Neuronal stem cell (in vitro differentiated cells): ENCODE results near the gene LITAF.

ENCODE experiments used
- DNase-seq: peaks from one replicate; pipeline ENCODE4 v3.0.0-alpha.2; 2013; ENCODE audit warnings: low spot score
- H2AFZ ChIP-seq: one replicate; pipeline ENCODE4 v1.6.1; 2013; ENCODE audit warnings: mild to moderate bottlenecking, low read length, inconsistent platforms
- H2AK5ac ChIP-seq: 2 replicates; pipeline ENCODE4 v1.6.1; 2013; ENCODE audit warnings: low read depth, mild to moderate bottlenecking, inconsistent platforms, low read length, moderate library complexity, mixed read lengths
- H2BK120ac ChIP-seq: 2 replicates; pipeline ENCODE4 v1.6.1; 2013; ENCODE audit warnings: low read depth, mild to moderate bottlenecking, inconsistent platforms, low read length, moderate library complexity, mixed read lengths
- H2BK12ac ChIP-seq: one replicate; pipeline ENCODE4 v1.6.1; 2013; ENCODE audit warnings: low read length, inconsistent platforms
- H2BK15ac ChIP-seq: 2 replicates; pipeline ENCODE4 v1.6.1; 2013; ENCODE audit warnings: mild to moderate bottlenecking, low read length, inconsistent platforms, mixed read lengths
- H2BK5ac ChIP-seq: one replicate; pipeline ENCODE4 v1.6.1; 2013; ENCODE audit warnings: inconsistent platforms, mild to moderate bottlenecking, low read length, moderate library complexity
- H3K14ac ChIP-seq: one replicate; pipeline ENCODE4 v1.6.1; 2013; ENCODE audit warnings: low read length, inconsistent platforms
- H3K18ac ChIP-seq: 2 replicates; pipeline ENCODE4 v1.6.1; 2013; ENCODE audit warnings: low read length, inconsistent platforms
- H3K23ac ChIP-seq: 2 replicates; pipeline ENCODE4 v1.6.1; 2013; ENCODE audit warnings: low read depth, mild to moderate bottlenecking, mixed read lengths, low read length, inconsistent platforms; ENCODE audit not compliant: poor library complexity
- H3K27ac ChIP-seq: replicated peaks from 3 replicates; pipeline ENCODE4 v1.5.1; 2013; ENCODE audit warnings: low read length, inconsistent platforms
- H3K27me3 ChIP-seq, 3 experiments: 2 replicates each; pipeline ENCODE4 v1.6.1; 2013; ENCODE audit warnings: low read length in 3 of 3, mild to moderate bottlenecking in 2 of 3, inconsistent platforms in 1 of 3, low read depth in 1 of 3, mixed read lengths in 1 of 3, moderate library complexity in 1 of 3; ENCODE audit not compliant: control insufficient read depth in 3 of 3, insufficient read depth in 3 of 3
- H3K36me3 ChIP-seq, 2 donors: replicated peaks in 1 of 2; 2 replicates each; pipeline ENCODE4 v1.6.1; 2013; ENCODE audit warnings: low read length in 2 of 2; ENCODE audit not compliant: control insufficient read depth in 2 of 2, insufficient read depth in 2 of 2
- H3K4ac ChIP-seq: 2 replicates; pipeline ENCODE4 v1.6.1; 2013; ENCODE audit warnings: inconsistent platforms, mild to moderate bottlenecking, low read length, moderate library complexity
- H3K4me1 ChIP-seq, 2 donors: 1 replicate in 1 of 2; 2 replicates in 1 of 2; pipeline ENCODE4 v1.6.1; 2013; ENCODE audit warnings: low read length in 2 of 2, low read depth in 1 of 2; ENCODE audit not compliant: control insufficient read depth in 2 of 2, insufficient read depth in 1 of 2
- H3K4me2 ChIP-seq: one replicate; pipeline ENCODE4 v1.6.1; 2013; ENCODE audit warnings: mild to moderate bottlenecking, low read length, inconsistent platforms; ENCODE audit not compliant: insufficient read depth, poor library complexity, severe bottlenecking
- H3K4me3 ChIP-seq, 2 donors: 2 replicates each; pipeline ENCODE4 v1.5.1; 2013; ENCODE audit warnings: low read length in 2 of 2, mild to moderate bottlenecking in 2 of 2, inconsistent platforms in 1 of 2, moderate library complexity in 1 of 2
- H3K79me1 ChIP-seq: one replicate; pipeline ENCODE4 v1.6.1; 2013; ENCODE audit warnings: low read depth, mild to moderate bottlenecking, inconsistent platforms, low read length, moderate library complexity
- H3K9ac ChIP-seq: one replicate; pipeline ENCODE4 v1.6.1; 2013; ENCODE audit warnings: mild to moderate bottlenecking, low read depth, low read length, inconsistent platforms; ENCODE audit not compliant: poor library complexity
- H3K9me3 ChIP-seq, 2 donors: replicated peaks in 1 of 2; 2 replicates each; pipeline versions ENCODE3 to v1.6.1; 2013; ENCODE audit warnings: low read length in 2 of 2, mild to moderate bottlenecking in 2 of 2, inconsistent platforms in 1 of 2, low read depth in 1 of 2, mixed read lengths in 1 of 2, moderate library complexity in 1 of 2; ENCODE audit not compliant: control insufficient read depth in 2 of 2, insufficient read depth in 1 of 2
- H4K8ac ChIP-seq: one replicate; pipeline ENCODE4 v1.6.1; 2013; ENCODE audit warnings: low read depth, mild to moderate bottlenecking, inconsistent platforms, low read length, moderate library complexity
- H4K91ac ChIP-seq: one replicate; pipeline ENCODE4 v1.6.1; 2013; ENCODE audit warnings: low read length, low read depth, mild to moderate bottlenecking, inconsistent platforms; ENCODE audit not compliant: poor library complexity
- WGBS, 2 donors: extraction: QIAGEN DNeasy Blood & Tissue Kit; methylation state at CpG; one replicate each; pipeline ENCODE4 v1.1.7; 2013; ENCODE audit warnings: missing lambda C conversion rate in 2 of 2, mixed read lengths in 1 of 2; ENCODE audit not compliant: insufficient read length in 2 of 2, insufficient replicate concordance in 1 of 2; ENCODE audit errors: extremely low coverage in 2 of 2; 5-methylcytosine and 5-hydroxymethylcytosine counted together

Gene LITAF

DNA sequence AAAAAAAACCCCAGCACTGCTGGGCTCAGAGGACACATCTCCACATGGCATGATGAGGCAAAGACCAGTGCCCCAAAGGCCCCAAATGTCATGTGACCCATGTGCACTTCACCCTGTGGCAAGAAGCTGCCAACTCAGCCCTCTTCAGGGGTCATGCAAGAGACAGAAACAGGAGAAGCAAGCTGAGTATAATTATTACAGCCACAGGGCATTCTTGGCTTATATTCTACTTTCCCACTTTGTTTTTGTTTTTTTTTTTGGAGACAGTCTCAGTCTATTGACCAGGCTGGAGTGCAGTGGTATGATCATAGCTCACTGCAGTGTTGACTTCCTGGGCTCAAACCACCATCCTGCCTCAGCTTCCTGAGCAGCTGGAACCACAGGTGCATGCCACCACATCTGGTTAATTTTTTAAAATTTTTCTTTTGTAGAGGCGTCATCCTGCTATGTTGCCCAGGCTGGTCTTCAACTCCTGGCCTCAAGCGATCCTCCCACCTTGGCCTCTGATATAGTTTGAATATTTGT lies 32.7 kb upstream of the LITAF start:
- no CpG with 5 or more reads among the region's 2 CpGs for WGBS, 2 donors
- no peaks in the 10 kb centered on the region for H3K79me1 ChIP-seq
- no peak overlapping the region for H2BK5ac ChIP-seq
- no peak overlapping the region for H2AFZ ChIP-seq
- peaks cover 0 to 8% (median 0%) of the 10 kb centered on the region in 3 experiments for H3K27me3 ChIP-seq
- H3K9ac ChIP-seq: no peak overlapping the region
- no peak overlapping the region for H4K91ac ChIP-seq
- no peak overlapping the region for H3K4ac ChIP-seq
- no peak for DNase-seq
- no peak overlapping the region for H2BK12ac ChIP-seq
- H4K8ac ChIP-seq: no peak overlapping the region
- H2BK15ac ChIP-seq: no peak overlapping the region
- H3K9me3 ChIP-seq: peaks cover 0 to 5% of the 10 kb centered on the region in 2 donors
- no peak overlapping the region for H3K4me3 ChIP-seq
- no peak overlapping the region for H2BK120ac ChIP-seq
- H3K4me1 ChIP-seq: peaks cover 4 to 7% of the 10 kb centered on the region in 2 donors
- H3K14ac ChIP-seq: no peak overlapping the region
- no peak overlapping the region for H3K18ac ChIP-seq
- no peak overlapping the region for H2AK5ac ChIP-seq
- H3K4me2 ChIP-seq: no peak overlapping the region
- H3K27ac ChIP-seq: no peak overlapping the region
- no peaks in the 10 kb centered on the region for H3K36me3 ChIP-seq
- no peak overlapping the region for H3K23ac ChIP-seq

DNA sequence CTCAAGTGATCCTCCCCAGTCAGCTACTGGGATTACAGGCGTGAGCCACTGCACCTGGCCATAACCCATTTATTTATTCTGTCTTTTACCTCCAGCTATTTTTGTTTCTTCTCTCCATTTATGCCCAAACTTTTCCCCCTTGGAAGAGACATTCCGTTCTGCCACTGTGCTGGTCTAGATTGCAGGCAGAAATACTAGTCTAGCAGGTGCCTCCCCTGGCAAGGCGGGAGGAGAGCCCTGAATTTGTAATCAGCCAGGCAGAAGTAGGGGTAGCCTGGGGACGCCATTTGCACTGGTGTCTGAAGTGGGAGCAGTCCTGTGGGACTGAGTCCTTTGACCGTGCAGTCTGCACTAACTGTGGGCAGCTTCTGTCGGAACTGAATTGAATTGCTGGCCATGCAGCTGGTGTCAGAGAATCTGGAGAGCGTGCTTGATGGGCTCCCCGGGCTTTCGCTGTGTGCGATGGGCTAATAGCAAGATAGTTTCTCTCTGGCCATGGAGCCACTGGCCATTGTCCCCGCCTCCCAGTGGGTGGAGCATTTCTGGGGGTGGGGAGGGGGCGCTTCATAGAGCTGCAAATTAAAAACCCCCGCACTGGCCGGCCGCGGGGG lies 31.5 kb upstream of the LITAF start:
- no peak overlapping the region for H2BK12ac ChIP-seq
- H2AK5ac ChIP-seq: no peak overlapping the region
- H2AFZ ChIP-seq: no peak overlapping the region
- H3K27me3 ChIP-seq: peaks cover 0 to 16% (median 0%) of the 10 kb centered on the region in 3 experiments
- no peak overlapping the region for H3K23ac ChIP-seq
- no peak overlapping the region for H3K4me2 ChIP-seq
- H3K18ac ChIP-seq: peak overlapping the region; percentile 74
- H4K91ac ChIP-seq: no peak overlapping the region
- no peak overlapping the region for H3K14ac ChIP-seq
- no peak overlapping the region for H3K9ac ChIP-seq
- H3K79me1 ChIP-seq: no peaks in the 10 kb centered on the region
- no CpG with 5 or more reads among the region's 16 CpGs for WGBS, 2 donors
- H3K27ac ChIP-seq: no peak overlapping the region
- DNase-seq: no peak
- no peaks in the 10 kb centered on the region for H3K36me3 ChIP-seq
- peaks cover 6 to 7% of the 10 kb centered on the region in 2 donors for H3K4me1 ChIP-seq
- H2BK15ac ChIP-seq: no peak overlapping the region
- no peak overlapping the region for H2BK120ac ChIP-seq
- no peak overlapping the region for H3K4me3 ChIP-seq
- H4K8ac ChIP-seq: no peak overlapping the region
- no peak overlapping the region for H3K4ac ChIP-seq
- peaks cover 0 to 5% of the 10 kb centered on the region in 2 donors for H3K9me3 ChIP-seq
- no peak overlapping the region for H2BK5ac ChIP-seq

DNA sequence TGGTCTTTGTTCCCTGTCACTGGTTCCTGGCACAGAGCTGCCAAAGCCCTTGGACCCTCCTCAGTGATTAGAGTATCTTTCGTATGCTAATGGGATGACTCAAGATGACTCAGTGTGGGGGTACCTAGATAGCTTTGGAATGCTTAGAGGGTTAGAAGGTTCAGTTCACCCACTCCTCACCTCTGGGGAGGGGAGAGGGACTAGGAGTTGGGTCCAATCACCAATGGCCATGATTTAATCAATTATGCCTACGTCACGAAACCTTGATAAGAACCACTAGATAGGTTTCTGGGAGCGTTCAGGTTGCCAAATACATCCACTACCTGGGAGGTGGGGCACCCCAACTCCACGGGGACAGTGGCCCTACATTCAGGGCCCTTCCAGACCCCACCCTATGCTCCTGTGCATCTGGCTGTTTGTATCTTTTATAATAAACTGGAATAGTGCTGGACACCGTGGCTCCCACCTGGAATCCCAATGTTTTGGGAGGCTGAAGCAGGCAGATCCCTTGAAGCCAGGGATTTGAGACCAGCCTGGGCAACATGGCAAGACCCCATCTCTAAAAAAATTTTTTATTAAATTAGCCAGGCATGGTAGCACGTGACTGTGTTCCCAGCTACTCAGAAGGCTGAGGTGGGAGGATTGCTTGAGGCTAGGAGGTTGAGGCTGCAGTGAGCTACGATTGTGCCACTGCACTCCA lies 29.2 kb upstream of the LITAF start:
- H2AFZ ChIP-seq: no peak overlapping the region
- peak overlapping the region; percentile 37 for H2AK5ac ChIP-seq
- no peak overlapping the region for H3K9ac ChIP-seq
- no peak overlapping the region for H4K8ac ChIP-seq
- no peak for DNase-seq
- H3K14ac ChIP-seq: no peak overlapping the region
- H3K4me1 ChIP-seq: peaks cover 0 to 11% of the 10 kb centered on the region in 2 donors
- H3K4me3 ChIP-seq: no peak overlapping the region
- H2BK12ac ChIP-seq: no peak overlapping the region
- H3K27me3 ChIP-seq: peaks cover 0 to 26% (median 0%) of the 10 kb centered on the region in 3 experiments
- H3K36me3 ChIP-seq: no peaks in the 10 kb centered on the region
- H3K23ac ChIP-seq: no peak overlapping the region
- H4K91ac ChIP-seq: no peak overlapping the region
- peaks cover 0 to 5% of the 10 kb centered on the region in 2 donors for H3K9me3 ChIP-seq
- no peak overlapping the region for H3K4me2 ChIP-seq
- no peak overlapping the region for H2BK5ac ChIP-seq
- no peak overlapping the region for H2BK15ac ChIP-seq
- H3K4ac ChIP-seq: no peak overlapping the region
- no peaks in the 10 kb centered on the region for H3K79me1 ChIP-seq
- WGBS, 2 donors: no CpG with 5 or more reads among the region's 8 CpGs
- no peak overlapping the region for H3K27ac ChIP-seq
- no peak overlapping the region for H3K18ac ChIP-seq
- H2BK120ac ChIP-seq: no peak overlapping the region

DNA sequence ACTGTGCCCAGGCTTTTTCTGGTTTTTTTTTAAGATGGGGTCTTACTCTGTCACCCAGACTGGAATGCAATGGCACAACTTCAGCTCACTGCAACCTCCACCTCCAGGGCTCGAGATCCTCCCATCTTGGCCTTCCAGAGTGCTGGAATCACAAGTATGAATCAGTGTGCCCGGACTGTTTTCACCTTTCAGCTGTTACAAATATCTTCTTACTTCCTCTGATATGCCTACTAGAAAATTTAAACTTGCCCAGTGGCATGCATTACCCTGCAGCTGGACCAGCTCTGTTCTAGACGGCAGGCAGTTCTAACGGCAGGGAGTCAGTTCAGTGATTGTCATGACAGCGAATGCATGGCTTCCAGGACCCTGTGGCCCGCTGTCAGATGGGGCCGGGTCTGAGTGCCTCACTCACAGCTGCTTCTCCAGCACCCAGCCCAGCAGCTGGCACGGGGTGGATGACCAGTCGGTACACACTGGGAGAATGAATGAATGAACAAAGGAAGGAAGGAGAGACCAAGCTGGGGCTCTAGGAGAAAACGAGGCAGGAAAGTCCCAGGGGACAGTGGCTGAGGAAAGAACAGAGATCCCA lies 28.0 kb upstream of the LITAF start:
- no peak overlapping the region for H3K4me2 ChIP-seq
- H3K36me3 ChIP-seq: no peaks in the 10 kb centered on the region
- no peak overlapping the region for H3K4me3 ChIP-seq
- no peaks in the 10 kb centered on the region for H3K79me1 ChIP-seq
- no peak overlapping the region for H4K91ac ChIP-seq
- no peak overlapping the region for H3K14ac ChIP-seq
- H3K18ac ChIP-seq: no peak overlapping the region
- H2BK15ac ChIP-seq: no peak overlapping the region
- H4K8ac ChIP-seq: no peak overlapping the region
- no peak overlapping the region for H3K23ac ChIP-seq
- no CpG with 5 or more reads among the region's 10 CpGs for WGBS, 2 donors
- H2BK12ac ChIP-seq: no peak overlapping the region
- no peak overlapping the region for H3K9ac ChIP-seq
- H3K27me3 ChIP-seq: peaks cover 0 to 30% (median 0%) of the 10 kb centered on the region in 3 experiments
- H2AFZ ChIP-seq: no peak overlapping the region
- H3K4me1 ChIP-seq: peaks cover 4 to 17% of the 10 kb centered on the region in 2 donors
- DNase-seq: no peak
- no peak overlapping the region for H3K27ac ChIP-seq
- no peaks in the 10 kb centered on the region for H3K9me3 ChIP-seq
- H2BK120ac ChIP-seq: no peak overlapping the region
- no peak overlapping the region for H2AK5ac ChIP-seq
- H2BK5ac ChIP-seq: no peak overlapping the region
- no peak overlapping the region for H3K4ac ChIP-seq
